ENCODE data around the gene MAP1B. TPM values are rescaled to one million over a fixed set of nuclear protein-coding genes. Genes with fewer than 3 reads are reported as not detected.

MAP1B gene
- total and polyA plus RNA-seq, 4 donors = 1.5 to 46.7 (median 16.0) TPM

DNA sequence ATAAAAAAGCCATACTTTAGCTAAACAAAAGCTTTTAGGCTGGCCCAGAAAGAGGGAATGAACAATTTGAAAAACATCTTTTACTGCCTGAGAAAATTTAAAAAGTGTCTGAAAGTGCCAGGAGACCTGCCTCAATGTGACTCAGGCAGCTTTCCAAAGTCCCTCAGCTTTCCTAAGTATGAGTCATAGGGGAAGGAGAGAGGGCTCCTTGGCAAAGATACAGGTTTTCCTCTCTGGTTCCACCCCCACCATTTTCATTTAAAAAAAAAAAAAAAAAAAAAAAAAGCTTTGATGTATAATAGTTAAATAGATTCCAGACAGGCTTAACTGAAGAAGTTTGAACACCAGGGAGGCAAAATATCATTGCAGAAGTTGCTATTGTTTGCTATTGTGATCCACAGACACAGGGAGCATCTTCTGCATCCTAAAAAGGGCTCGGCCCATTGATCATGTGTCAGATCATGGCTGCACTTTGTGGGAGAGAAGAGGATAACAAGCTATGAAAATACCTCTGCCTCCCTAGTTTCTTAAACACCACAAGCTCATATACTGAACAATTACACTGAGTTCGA, 141.2 kb downstream of the MAP1B start:
- Histone ChIP-seq H3K4me3 (no peak overlapping the region), H3K9me3 (ENCODE audit: control insufficient read depth in 4 of 4, insufficient read depth in 3 of 4, low read length in 3 of 4) (no peaks in the 10 kb centered on the region), H3K4me1 (ENCODE audit: control insufficient read depth in 5 of 5, insufficient read depth in 5 of 5, low read length in 5 of 5) (peaks cover 0 to 33% (median 9%) of the 10 kb centered on the region in 5 donors), H3K36me3 (ENCODE audit: control insufficient read depth in 4 of 4, insufficient read depth in 4 of 4, low read length in 4 of 4) (peaks cover 0 to 2% (median 0%) of the 10 kb centered on the region in 4 donors), H3K27ac (ENCODE audit: low read depth in 1 of 2, low read length in 1 of 2) (no peak overlapping the region), H3K27me3 (ENCODE audit: control insufficient read depth in 3 of 3, insufficient read depth in 3 of 3, low read length in 2 of 3) (no peaks in the 10 kb centered on the region), H3K9ac (ENCODE audit: insufficient read depth in 1 of 2, low read length in 2 of 2) (no peak overlapping the region)
- DNase-seq (peak; percentile 35 to 84 (median 72)), ATAC-seq (ENCODE audit: insufficient read depth, low FRiP score) (peak; percentile 74)
- TF ChIP-seq, protein P1, sequence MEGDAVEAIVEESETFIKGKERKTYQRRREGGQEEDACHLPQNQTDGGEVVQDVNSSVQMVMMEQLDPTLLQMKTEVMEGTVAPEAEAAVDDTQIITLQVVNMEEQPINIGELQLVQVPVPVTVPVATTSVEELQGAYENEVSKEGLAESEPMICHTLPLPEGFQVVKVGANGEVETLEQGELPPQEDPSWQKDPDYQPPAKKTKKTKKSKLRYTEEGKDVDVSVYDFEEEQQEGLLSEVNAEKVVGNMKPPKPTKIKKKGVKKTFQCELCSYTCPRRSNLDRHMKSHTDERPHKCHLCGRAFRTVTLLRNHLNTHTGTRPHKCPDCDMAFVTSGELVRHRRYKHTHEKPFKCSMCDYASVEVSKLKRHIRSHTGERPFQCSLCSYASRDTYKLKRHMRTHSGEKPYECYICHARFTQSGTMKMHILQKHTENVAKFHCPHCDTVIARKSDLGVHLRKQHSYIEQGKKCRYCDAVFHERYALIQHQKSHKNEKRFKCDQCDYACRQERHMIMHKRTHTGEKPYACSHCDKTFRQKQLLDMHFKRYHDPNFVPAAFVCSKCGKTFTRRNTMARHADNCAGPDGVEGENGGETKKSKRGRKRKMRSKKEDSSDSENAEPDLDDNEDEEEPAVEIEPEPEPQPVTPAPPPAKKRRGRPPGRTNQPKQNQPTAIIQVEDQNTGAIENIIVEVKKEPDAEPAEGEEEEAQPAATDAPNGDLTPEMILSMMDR (IDR thresholded peaks at IDR 0.05; ENCODE audit: control extremely low read depth, extremely low read depth) = no peak
- WGBS, 2 donors = 65 to 90% methylated on average over 2 of the region's 2 CpGs

DNA sequence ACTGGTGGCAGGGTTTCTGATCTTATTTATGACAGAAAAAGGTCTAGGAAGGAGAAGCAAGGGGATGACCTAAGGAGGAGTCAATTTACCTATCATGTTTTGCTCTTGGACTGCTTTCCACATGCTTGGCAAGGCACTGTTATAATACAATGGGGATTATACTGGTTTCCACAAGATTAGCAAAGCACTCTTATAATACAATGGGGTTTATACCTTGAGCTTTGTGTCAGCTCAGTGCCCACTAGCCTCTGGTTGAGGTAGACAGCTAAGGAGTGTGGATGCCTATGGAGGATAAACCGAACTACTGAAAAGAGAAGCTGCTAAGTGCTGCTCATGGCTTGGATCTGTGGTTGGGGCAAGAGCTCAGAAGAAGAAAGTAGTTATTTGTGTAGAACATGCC, 144.1 kb downstream of the MAP1B start:
- TF ChIP-seq, protein P1 (IDR thresholded peaks at IDR 0.05; ENCODE audit: control extremely low read depth, extremely low read depth) = no peak
- Histone ChIP-seq H3K27ac (ENCODE audit: low read depth in 1 of 2, low read length in 1 of 2) (no peak overlapping the region), H3K27me3 (ENCODE audit: control insufficient read depth in 3 of 3, insufficient read depth in 3 of 3, low read length in 2 of 3) (no peaks in the 10 kb centered on the region), H3K4me3 (no peak overlapping the region), H3K9me3 (ENCODE audit: control insufficient read depth in 4 of 4, insufficient read depth in 3 of 4, low read length in 3 of 4) (no peaks in the 10 kb centered on the region), H3K36me3 (ENCODE audit: control insufficient read depth in 4 of 4, insufficient read depth in 4 of 4, low read length in 4 of 4) (no peaks in the 10 kb centered on the region), H3K9ac (ENCODE audit: insufficient read depth in 1 of 2, low read length in 2 of 2) (no peak overlapping the region), H3K4me1 (ENCODE audit: control insufficient read depth in 5 of 5, insufficient read depth in 5 of 5, low read length in 5 of 5) (peaks cover 0 to 24% (median 9%) of the 10 kb centered on the region in 5 donors)
- WGBS, 2 donors = 96 to 99% methylated on average over 1 of the region's 1 CpG
- DNase-seq = no peak
- ATAC-seq (ENCODE audit: insufficient read depth, low FRiP score) = no peak

DNA sequence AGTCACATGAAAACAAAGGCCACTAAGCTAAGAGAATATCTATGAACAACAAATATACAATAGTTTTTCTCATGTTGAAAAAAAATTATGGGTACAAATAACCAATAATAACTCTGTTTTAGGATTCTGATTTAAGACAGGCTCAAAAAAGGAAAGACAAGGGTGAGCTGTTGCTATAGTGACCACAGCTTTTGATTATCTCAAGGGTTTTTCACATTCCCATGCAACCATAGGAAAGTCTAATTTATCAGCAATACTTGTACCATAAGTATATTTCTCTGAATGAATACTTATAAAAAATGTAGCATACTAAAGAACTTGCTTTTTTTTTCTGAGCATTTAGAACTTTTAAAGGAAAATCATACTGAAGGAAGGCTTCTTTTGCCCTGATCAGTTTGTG, 144.7 kb downstream of the MAP1B start:
- TF ChIP-seq, protein P1 (IDR thresholded peaks at IDR 0.05; ENCODE audit: control extremely low read depth, extremely low read depth) = no peak
- Histone ChIP-seq H3K4me1 (ENCODE audit: control insufficient read depth in 5 of 5, insufficient read depth in 5 of 5, low read length in 5 of 5) (peaks cover 0 to 17% (median 5%) of the 10 kb centered on the region in 5 donors), H3K4me3 (no peak overlapping the region), H3K9me3 (ENCODE audit: control insufficient read depth in 4 of 4, insufficient read depth in 3 of 4, low read length in 3 of 4) (no peaks in the 10 kb centered on the region), H3K27me3 (ENCODE audit: control insufficient read depth in 3 of 3, insufficient read depth in 3 of 3, low read length in 2 of 3) (no peaks in the 10 kb centered on the region), H3K27ac (ENCODE audit: low read depth in 1 of 2, low read length in 1 of 2) (no peak overlapping the region), H3K9ac (ENCODE audit: insufficient read depth in 1 of 2, low read length in 2 of 2) (no peak overlapping the region), H3K36me3 (ENCODE audit: control insufficient read depth in 4 of 4, insufficient read depth in 4 of 4, low read length in 4 of 4) (peaks cover 0 to 3% (median 0%) of the 10 kb centered on the region in 4 donors)
- ATAC-seq (ENCODE audit: insufficient read depth, low FRiP score) (no peak), DNase-seq (no peak)

All from lung (tissue), 12 donors.